ENCODE results near the gene TMEM184B. TPM values are rescaled to one million over a fixed set of nuclear protein-coding genes. Genes with fewer than 3 reads are reported as not detected.

Gene TMEM184B
- total RNA-seq, 6 experiments from 2014 or later = 104 to 125 (median 111) TPM

GRCh38 chr22:38257650-38258250 lies 15.1 kb downstream of the TMEM184B start:
- peaks cover 59% of the 10 kb centered on the region for H3K4me1 Mint-ChIP-seq (ENCODE audit: low read depth)

GRCh38 chr22:38257181-38257580 lies 15.6 kb downstream of the TMEM184B start:
- H3K27ac Mint-ChIP-seq = peak overlapping the region; percentile 99
- peak; percentile 60 for DNase-seq
- no peaks in the 10 kb centered on the region for H3K9me3 Mint-ChIP-seq
- peaks cover 2% of the 10 kb centered on the region for H3K27me3 Mint-ChIP-seq (ENCODE audit: insufficient read depth)
- no peak for TF ChIP-seq CTCF (IDR thresholded peaks at IDR 0.05)
- H3K36me3 Mint-ChIP-seq (ENCODE audit: low read depth) = peaks cover 11% of the 10 kb centered on the region
- peak overlapping the region; percentile 87 for H3K4me3 Mint-ChIP-seq
- H3K4me1 Mint-ChIP-seq (ENCODE audit: low read depth) = peaks cover 56% of the 10 kb centered on the region

More at GRCh38 chr22:38257650-38258250, 15.1 kb downstream of the TMEM184B start:
- Mint-ChIP-seq H3K36me3 (ENCODE audit: low read depth) (peaks cover 11% of the 10 kb centered on the region), H3K4me3 (peak overlapping the region; percentile 87), H3K27me3 (ENCODE audit: insufficient read depth) (peaks cover 2% of the 10 kb centered on the region), H3K27ac (peak overlapping the region; percentile 99), H3K9me3 (no peaks in the 10 kb centered on the region)
- no peak for DNase-seq
- no peak; the same call in 1 of the 2 replicates for TF ChIP-seq CTCF (IDR thresholded peaks at IDR 0.05)

DNA sequence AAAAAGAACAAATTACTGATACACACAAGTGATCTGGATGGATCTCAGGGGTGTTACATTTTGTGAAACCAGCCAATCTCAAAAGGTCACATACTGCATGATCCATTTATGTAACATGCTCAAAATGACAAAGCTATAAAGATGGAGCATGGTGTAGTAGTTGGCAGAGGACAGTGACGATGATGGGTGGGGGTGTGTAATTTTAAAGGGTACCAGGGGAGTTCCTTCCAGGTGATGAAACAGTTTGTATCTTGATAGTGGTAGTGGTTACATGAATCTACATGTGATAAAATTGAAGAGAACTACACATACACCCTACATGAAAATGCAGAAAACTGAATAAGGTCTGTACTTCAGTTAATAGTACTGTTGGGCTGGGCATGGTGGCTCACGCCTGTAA lies 17.1 kb downstream of the TMEM184B start:
- H3K27me3 Mint-ChIP-seq (ENCODE audit: insufficient read depth) = peaks cover 2% of the 10 kb centered on the region
- H3K4me3 Mint-ChIP-seq = no peak overlapping the region
- peaks cover 41% of the 10 kb centered on the region for H3K4me1 Mint-ChIP-seq (ENCODE audit: low read depth)
- peak overlapping the region; percentile 4; the same call in 1 of the 2 replicates for H3K27ac Mint-ChIP-seq
- no peak for TF ChIP-seq CTCF (IDR thresholded peaks at IDR 0.05)
- no peak for DNase-seq
- H3K9me3 Mint-ChIP-seq = no peaks in the 10 kb centered on the region
- H3K36me3 Mint-ChIP-seq (ENCODE audit: low read depth) = peaks cover 14% of the 10 kb centered on the region

- peaks cover 6% of the 10 kb centered on the region for H3K4me1 Mint-ChIP-seq (ENCODE audit: low read depth)
- DNase-seq = no peak
- H3K27ac Mint-ChIP-seq = no peak overlapping the region
- no peak for TF ChIP-seq CTCF (IDR thresholded peaks at IDR 0.05)
- H3K36me3 Mint-ChIP-seq (ENCODE audit: low read depth) = peaks cover 25% of the 10 kb centered on the region
- no peaks in the 10 kb centered on the region for H3K9me3 Mint-ChIP-seq
- H3K27me3 Mint-ChIP-seq (ENCODE audit: insufficient read depth) = peaks cover 2% of the 10 kb centered on the region; the same call in 1 of the 2 replicates
- no peak overlapping the region for H3K4me3 Mint-ChIP-seq
Measured at GRCh38 chr22:38251341-38251692, 21.5 kb downstream of the TMEM184B start.

GRCh38 chr22:38250643-38251340 lies 22.0 kb downstream of the TMEM184B start:
- Mint-ChIP-seq H3K27me3 (ENCODE audit: insufficient read depth) (peaks cover 2% of the 10 kb centered on the region; the same call in 1 of the 2 replicates), H3K27ac (no peak overlapping the region), H3K4me3 (no peak overlapping the region), H3K9me3 (no peaks in the 10 kb centered on the region), H3K4me1 (ENCODE audit: low read depth) (0 out of 2 replicates have a peak, but pooled peaks cover 5% of the 10 kb centered on the region), H3K36me3 (ENCODE audit: low read depth) (peaks cover 25% of the 10 kb centered on the region)
- no peak for DNase-seq
- TF ChIP-seq CTCF (IDR thresholded peaks at IDR 0.05) = no peak
